NCI-H69 (cell line): ENCODE data around the gene GPR160.
"Not testable (repeated sequence)": the region's sequence is repeated elsewhere in the genome, so short reads cannot be mapped to it uniquely, and the experiment has no call there.

Source experiments
- DNase-seq: peaks from one replicate; lab custom pipeline; 2025; lab: John Stamatoyannopoulos, UW

Gene GPR160, protein sequence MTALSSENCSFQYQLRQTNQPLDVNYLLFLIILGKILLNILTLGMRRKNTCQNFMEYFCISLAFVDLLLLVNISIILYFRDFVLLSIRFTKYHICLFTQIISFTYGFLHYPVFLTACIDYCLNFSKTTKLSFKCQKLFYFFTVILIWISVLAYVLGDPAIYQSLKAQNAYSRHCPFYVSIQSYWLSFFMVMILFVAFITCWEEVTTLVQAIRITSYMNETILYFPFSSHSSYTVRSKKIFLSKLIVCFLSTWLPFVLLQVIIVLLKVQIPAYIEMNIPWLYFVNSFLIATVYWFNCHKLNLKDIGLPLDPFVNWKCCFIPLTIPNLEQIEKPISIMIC

DNA sequence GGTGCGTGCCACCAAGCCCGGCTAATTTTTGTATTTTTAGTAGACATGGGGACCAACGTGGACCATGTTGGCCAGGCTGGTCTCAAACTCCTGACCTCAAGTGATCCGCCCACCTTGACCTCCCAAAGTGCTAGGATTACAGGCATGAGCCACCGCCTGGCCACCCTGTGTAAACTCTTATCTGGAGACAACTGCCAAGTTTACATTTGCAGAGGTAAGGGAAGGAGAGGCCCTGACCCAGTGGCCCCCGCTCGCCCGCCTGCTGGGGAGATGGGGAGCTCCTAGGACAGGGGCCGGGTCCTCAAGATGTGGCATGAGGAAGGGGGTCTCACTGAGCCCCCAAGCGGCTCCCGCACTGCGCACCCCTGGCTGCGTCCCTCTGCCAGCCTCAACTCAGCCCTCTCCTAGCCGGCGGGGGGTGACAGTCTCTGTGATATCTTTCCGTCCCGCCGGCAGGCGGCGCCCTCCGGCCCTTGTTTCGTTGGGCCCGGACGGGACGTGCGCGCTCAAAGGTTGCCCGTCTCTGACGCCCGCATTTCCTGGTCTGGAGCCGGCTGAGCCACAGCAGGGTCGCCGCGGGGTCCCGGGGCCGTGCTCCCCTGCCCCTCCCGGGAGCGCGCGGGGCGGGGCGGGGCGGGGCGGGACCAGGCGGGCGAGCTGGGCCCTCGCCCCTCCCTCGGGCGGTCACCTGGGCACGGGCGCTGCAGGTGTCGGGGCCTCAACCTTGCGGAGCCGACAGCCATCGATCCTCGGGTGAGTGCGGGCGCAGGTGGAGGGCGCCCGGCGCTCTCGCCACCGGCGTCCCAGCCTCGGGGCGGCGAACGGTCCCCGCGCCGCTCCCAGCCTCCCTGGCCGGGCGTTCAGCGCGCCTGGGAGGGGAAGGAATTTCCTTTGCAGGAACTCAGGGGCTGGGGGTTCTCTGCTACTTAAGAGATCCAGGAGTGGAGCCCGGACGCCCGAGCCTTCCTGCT lies at the start of gene GPR160:
GPR160 (plus strand) TSS at position 533 of the 971 bp plus-strand sequence. CDS start 45,978 bp downstream, outside the sequence.
- DNase-seq = peak; percentile 93

DNA sequence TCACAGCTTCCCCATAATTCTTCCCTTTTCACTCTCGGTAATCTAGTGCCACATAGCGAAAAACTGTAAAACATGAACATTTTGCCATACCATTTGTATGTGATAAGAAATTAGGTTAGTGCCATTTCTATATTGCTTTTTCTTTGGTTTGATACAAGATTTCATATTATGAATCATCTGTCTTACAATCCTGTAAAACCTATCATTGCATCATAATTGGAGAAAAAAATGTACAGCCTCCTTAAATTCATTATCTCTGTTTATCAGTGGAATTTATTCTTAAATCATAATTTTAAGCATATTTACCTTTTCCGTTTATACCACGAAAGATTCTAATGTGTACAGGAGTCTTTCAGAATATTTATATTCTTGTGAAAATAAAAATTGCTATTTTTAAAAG lies 47.4 kb upstream of the GPR160 start:
- no peak for DNase-seq

DNA sequence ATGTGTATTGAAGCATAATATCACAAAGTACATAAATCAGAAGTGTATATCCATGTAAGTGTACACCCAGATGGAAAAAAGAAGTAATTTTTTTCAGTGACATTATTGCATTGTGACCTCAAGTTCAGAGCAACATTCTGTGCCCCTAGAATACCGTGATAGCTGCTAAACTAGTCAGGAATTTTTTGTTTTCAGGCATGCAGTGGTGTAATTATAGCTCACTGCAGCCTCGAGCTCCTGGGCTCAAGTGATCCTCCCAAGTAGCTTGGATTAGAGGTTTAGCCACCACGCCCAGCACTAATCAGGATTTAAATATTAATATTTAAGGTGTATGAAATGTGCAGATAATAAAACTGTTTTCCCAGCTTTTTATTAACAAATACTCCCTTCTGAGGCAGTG lies 45.6 kb upstream of the GPR160 start:
- no peak for DNase-seq

DNA sequence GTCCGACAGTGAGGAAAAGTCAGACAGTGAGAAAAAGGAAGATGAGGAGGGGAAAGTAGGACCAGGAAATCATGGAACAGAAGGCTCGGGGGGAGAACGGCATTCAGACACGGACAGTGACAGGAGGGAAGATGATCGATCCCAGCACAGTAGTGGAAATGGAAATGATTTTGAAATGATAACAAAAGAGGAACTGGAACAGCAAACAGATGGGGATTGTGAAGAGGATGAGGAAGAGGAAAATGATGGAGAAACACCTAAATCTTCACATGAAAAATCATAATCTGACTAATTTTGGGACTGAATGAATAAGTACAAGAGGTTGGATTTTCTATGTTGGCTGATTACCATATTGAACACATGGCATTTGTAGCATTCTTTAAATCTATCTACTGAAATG lies 45.0 kb upstream of the GPR160 start:
- DNase-seq = no peak

DNA sequence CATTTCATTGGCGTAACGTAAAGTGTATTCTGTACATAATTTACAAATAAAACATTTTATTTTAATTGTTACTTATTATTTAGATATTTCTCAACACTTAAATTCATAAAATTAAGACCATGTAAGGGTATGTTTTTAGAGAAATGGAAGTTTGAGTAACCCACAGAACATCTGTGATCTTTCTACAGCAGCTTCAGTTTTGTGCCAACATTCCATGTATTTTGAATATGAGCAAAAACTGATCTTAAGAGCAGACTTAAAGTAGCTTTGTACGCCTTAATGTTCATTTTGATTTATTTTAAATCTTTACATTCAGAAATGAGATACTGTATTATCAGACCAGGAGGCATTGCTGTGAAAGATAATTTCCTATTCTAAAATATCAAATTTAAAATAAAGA lies 44.0 kb upstream of the GPR160 start:
- DNase-seq = no peak

DNA sequence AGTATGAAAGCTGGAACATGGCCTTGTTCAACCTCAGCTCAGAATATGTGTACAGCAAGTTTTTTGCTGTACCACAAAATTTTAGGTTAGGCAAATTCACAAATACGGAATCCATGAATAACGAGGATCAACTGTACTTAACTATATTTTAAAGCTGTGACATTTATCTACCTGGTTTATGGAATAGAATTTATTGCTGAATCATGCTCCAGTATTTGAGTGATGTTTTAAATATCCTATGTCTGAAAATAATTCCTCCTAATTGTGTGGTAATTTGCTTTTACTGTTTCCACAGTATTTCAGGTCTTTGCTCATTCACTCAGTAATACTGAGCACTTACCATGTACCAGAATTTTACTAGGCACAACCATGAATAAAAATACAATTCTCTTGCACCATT lies 41.7 kb upstream of the GPR160 start:
- no peak for DNase-seq

DNA sequence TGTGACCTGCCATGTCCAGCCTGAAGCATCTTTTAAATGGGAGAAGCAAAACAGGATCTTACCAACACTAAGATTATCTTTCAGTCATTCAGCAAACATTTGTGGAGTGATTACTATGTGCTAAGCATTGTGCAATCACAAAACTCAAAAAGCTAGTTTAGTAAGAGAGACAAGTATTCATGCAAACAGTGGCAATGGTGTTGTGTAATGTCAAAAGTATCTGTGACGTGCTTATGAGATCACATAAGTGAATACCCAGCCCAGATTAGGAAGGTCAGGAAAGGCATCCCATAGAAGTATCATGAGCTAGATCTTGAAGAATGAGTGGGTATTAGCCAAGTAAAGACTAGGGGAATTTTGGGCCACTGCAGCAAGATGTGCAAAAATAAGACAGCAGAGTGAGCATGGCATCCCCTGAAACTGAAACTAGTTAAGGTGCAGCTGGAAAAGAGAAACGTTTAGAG lies 39.1 kb upstream of the GPR160 start:
- no peak for DNase-seq

DNA sequence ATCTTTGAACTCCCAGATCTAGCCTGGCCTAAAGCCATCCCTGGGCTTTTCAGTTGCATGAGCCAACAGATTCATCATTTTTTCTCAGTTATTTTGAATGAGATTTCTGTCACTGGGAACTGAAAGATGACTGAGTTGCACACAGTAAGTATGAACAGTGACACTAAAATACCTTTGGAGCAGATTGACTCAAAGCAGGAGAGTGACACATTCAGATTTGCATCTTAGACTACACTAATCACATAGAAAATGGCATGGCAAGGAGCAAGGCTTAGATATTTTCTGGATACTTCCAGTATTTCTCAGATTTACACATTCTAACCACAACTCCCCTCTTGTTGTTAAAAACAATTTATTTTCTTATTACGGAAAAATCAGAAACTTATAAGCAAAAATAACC lies 38.4 kb upstream of the GPR160 start:
- no peak for DNase-seq

DNA sequence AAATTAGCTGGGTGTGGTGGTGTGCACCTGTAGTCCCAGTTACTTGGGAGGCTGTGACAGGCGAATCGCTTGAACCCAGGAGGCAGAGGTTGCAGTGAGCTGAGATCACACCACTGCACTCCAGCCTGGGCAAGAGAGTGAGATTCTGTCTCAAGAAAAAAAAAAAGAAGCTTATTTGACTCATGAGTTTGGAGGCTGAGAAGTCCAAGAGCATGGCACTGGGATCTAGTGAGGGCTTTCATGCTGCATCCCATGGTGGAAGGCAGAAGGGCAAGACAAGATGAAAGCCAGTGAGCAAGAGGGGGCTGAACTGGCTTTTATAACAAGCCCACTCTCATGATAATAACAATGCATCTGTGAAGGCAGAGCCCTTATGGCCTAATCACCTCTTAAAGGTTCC lies 37.7 kb upstream of the GPR160 start:
- no peak for DNase-seq

DNA sequence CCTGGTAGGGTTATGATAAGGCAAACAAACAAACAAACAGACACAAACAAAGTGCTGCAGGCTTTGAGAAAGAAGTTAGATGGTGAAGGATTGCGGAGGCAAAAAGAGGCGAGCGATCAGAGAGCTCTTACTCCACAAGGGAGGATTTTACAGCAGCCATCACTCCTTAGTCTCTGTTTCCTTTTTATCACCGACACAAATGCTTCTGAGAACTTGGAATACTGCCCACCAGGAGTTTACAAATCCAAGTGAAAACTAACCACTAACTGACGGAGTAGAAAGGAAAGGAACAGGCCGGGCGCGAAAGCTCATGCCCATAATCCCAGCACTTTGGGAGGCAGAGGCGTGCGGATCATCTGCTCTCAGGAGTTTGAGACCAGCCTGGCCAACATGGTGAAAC lies 35.6 kb upstream of the GPR160 start:
- no peak for DNase-seq

DNA sequence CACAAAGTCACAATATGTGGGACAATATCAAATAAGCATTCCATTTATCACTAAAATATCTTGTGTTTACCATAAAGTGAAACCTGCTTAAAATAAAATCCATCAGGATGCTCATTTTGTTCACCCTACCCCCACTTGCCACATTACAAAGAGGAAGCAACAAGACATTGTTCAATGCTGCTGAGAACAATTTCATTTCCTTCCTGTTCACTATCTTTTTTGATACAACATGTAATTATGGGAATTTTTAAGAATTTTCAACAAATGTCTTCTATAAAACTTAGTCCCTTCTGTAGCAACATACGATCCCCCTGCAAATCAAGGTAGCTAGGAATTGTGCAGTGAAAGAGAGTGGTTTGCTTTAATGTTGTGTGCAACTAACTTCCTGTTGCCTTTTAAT lies 34.9 kb upstream of the GPR160 start:
- DNase-seq = no peak

DNA sequence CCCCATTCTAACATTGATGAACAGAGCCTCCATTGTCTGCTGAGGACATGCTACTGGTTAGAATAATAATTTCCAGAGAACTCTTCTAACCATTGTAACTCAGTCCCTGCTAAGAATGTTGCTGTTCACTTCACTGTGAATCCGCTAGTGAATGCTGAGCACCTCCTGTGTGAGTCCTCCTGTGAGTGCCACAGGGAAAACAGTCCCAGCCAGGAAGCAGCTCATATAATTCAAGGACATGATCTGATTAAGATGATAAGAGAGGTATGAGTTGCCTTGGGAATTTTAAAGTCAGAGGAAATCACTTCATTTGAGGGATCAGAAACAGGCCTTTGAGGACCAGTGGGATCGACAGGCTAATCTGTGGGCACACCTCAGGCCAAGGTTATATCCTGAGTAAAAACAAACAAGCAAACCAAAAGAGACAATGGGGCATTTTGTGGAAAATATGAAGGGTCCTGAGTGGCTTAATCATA lies 33.9 kb upstream of the GPR160 start:
- DNase-seq = no peak

DNA sequence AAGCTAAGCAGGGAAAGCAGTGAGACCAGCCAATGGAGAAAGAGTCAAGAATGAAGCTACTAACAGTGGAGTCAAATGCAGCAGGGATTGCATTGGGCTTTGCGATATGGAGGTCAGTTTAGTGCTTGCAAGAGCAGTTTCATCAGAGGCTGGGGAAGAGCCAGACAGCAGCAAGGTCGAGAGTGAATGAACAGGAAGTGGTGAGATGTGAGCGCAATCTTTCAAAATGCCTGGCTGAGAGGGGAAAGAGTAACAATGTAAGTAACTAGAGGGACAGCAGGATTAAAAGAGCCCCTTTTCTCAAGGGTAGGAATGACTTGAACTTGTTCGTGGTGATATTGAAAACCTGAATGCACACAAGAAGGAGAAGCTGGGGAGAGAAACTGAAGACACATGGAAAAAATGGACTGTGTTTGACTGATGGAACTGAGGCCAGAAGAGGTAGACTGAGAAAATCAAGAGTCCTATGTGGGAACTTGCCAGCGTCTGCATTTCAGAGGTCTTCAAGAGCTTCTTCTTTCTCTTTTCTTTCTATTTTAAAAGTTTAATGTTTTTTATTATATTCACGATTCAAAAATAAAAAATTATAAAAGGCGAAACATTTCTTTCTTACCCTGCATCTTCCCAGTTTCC lies 30.6 kb upstream of the GPR160 start:
- DNase-seq = no peak

DNA sequence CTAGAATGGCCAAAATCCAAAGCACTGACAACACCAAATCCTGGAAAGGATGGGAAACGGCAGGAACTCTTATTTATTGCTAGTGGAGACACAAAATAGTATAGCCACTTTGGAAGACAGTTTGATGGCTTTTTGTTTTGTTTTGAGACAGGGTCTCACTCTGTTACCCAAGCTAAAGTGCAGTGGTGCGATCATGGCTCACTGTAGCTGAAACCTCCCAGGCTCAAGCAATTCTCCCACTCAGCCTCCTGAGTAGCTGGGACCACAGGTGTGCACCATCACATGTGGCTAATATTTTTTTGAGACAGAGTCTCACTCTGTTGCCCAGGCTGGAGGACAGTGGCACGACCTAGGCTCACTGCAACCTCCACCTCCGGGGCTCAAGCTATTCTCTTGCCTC lies 27.3 kb upstream of the GPR160 start:
- DNase-seq = no peak

DNA sequence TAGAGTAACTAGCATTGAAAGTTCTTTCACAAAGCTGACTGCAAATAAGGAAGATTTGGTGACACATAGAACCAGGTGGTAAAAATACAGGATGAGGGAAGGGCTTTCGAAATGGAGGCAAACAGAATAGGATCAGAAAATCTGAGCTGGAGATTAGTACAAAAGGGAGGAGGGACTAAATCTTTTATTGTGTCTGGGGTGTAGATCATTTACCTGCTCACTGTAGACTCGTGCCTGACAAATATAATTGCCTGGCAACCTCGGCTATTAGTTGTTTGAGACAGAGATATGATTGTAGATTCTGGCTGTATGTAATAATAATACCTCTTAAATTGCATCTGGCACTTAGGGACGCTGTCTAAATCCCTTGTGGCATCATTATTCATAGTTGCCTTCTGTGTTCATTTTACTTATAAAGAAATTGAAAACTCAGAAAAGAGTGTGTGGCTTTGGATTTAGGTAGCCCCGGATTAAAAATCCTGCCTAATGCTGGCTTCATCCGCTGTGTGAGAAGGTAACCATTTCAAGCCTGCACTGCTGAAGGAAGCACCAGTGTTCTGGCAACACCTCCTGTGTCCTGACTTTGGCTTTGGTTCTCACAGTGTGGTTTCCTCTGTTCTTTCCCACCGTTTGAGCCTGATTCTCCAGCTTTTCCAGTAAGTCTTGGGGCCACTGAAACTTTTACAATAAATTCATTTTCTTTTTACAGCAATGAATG lies 25.0 kb upstream of the GPR160 start:
- DNase-seq = peak; percentile 78

DNA sequence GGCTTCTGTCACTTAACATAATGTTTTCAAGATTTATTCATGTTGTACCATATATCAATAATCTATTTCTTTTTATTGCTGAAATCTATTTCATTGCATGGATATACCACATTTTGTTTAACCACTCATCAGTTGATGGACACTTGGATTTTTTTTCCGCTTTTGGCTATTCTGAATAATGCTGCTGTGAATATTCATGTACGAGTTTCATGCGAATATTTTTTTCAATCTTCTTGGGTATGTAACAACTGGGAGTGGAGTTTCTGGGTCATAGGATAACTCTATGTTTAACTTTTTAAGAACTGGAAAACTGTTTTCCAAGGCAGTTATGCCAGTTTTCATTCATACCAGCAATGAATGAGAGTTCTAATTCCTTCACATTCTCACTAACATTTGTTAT lies 21.7 kb upstream of the GPR160 start:
- DNase-seq = no peak

DNA sequence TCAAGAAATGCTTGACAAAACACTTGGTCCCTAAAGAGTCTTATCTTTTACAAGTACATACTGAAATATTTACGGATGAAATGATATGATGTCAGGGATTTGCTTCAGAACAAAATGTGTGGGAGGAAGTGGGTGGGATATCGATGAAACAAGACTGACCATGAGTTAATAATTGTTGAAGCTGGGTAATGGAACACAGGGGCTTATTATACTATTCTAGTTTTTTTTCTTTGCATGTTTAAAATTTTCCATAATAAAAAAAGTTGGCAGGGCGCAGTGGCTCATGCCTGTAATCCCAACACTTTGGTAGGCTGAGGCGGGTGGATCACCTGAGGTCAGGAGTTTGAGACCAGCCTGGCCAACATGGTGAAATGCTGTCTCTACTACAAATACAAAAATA lies 18.5 kb upstream of the GPR160 start:
- DNase-seq = not testable (repeated sequence)

DNA sequence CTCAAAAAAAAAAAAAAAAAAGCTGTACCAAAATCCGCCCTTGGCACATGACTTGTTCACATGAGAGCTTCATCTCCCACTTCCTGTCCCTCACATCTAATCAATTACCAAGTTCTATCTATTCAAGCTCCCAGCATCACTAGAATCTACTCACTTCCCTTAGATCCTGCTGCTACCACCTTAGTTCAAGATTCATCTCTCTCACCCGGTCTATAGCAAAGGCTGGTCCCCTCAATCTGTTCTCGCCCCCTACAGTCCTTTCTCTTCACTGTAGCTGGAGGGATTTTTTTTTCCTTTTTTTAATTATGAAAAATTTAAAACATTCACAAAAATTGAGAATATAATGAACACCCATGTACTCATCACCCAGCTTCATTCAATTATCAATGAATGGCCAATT lies 16.7 kb upstream of the GPR160 start:
- peak; percentile 14 for DNase-seq

DNA sequence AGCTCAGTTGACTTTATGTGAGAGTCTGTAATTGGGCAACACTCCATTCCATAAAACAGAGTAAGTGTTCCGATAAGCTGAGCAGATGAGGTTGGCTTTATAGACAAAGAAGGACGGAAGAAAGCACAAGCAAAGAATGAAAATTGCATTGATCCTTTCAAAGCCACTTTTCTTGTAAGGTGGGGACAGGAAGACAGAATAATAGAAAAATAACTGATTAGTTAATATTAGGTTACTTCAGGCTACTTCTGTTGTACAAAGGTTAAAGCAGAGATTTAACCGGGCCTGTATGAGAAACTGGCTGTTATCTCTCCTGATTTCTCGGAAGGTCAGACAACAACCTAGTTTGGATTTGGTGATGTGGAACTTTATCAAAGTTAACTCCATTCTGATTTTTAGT lies 15.5 kb upstream of the GPR160 start:
- no peak for DNase-seq

DNA sequence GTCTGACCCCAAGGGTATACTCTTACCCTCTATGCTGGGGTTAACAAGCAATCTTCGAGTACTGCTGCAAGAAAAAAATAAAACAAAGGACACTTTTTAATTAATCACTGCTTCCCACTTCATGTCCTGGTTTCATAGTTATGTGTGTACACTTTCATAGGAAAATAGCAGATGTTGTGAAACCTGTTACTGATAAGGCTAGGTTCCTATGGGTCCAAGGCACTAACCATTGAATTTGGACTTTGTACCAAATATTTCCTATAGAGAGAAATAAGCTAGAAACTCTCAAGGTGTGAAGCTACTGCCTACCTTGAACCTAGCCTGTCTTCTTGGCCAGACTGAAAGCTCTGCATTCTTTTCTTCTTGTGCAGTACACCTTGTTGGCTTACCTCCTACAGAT lies 14.6 kb upstream of the GPR160 start:
- DNase-seq = no peak

DNA sequence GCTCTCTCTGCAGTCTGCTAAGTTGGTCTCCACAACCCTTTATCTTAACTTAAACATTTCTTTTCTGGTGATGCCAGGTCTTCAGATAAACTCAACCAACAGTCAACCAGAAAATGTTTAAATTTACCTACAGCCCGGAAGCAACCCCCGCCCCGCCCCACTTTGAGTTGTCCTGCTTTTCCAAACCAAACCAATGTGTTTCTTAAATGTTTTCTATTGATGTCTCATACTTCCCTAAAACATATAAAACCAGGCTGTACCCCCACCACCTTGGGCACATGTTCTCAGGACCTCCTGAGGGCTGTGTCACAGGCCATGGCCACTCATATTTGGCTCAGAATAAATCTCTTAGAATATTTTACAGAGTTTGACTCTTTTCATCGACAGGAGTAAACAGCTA lies 13.2 kb upstream of the GPR160 start:
- DNase-seq = no peak
